ENCODE data around the gene PAXX. TPM values are rescaled to one million over a fixed set of nuclear protein-coding genes. Genes with fewer than 3 reads are reported as not detected.
A peak's percentile ranks its signal among the peaks of the same experiment; 100 is the strongest.

Gene PAXX
- total RNA-seq, 1 donor from 2014 or later, result 19.8 TPM

GRCh38 chr9:136970361-136970760, 21.9 kb upstream of the PAXX start:
- Histone ChIP-seq H3K9me3 (replicated peaks) (no peaks in the 10 kb centered on the region), H3K27me3 (ENCODE audit: low read depth) (no peaks in the 10 kb centered on the region), H3K4me1 (peaks cover 57% of the 10 kb centered on the region), H3K36me3 (no peaks in the 10 kb centered on the region), H3K27ac (replicated peaks) (no peak overlapping the region), H3K4me3 (no peak overlapping the region)
- TF ChIP-seq CTCF (IDR thresholded peaks at IDR 0.05; ENCODE audit: borderline replicate concordance), result no peak
- intact Hi-C loops (cut with micrococcal nuclease), result no loop called here
- no peak for DNase-seq

- TF ChIP-seq CTCF (IDR thresholded peaks at IDR 0.05; ENCODE audit: borderline replicate concordance), result no peak
- Histone ChIP-seq H3K27me3 (ENCODE audit: low read depth) (no peaks in the 10 kb centered on the region), H3K9me3 (replicated peaks) (no peaks in the 10 kb centered on the region), H3K36me3 (no peaks in the 10 kb centered on the region), H3K4me3 (no peak overlapping the region), H3K4me1 (peaks cover 62% of the 10 kb centered on the region), H3K27ac (replicated peaks) (no peak overlapping the region)
- DNase-seq, result no peak
- intact Hi-C loops (cut with micrococcal nuclease), result no loop called here
These were observed 20.5 kb upstream of the PAXX start for GRCh38 chr9:136971746-136972145.

- peaks cover 68% of the 10 kb centered on the region for H3K4me1 ChIP-seq
- H3K27me3 ChIP-seq (ENCODE audit: low read depth), result no peaks in the 10 kb centered on the region
- intact Hi-C loops (cut with micrococcal nuclease), result no loop called here
- no peak overlapping the region for H3K27ac ChIP-seq (replicated peaks)
- H3K36me3 ChIP-seq, result no peaks in the 10 kb centered on the region
- no peak overlapping the region for H3K4me3 ChIP-seq
- no peak for TF ChIP-seq CTCF (IDR thresholded peaks at IDR 0.05; ENCODE audit: borderline replicate concordance)
- no peaks in the 10 kb centered on the region for H3K9me3 ChIP-seq (replicated peaks)
- DNase-seq, result no peak
These were observed 19.9 kb upstream of the PAXX start for GRCh38 chr9:136972335-136972734.

GRCh38 chr9:136972743-136973142, 19.5 kb upstream of the PAXX start:
- H3K27me3 ChIP-seq (ENCODE audit: low read depth), result no peaks in the 10 kb centered on the region
- TF ChIP-seq CTCF (IDR thresholded peaks at IDR 0.05; ENCODE audit: borderline replicate concordance), result no peak
- no peak overlapping the region for H3K4me3 ChIP-seq
- no peaks in the 10 kb centered on the region for H3K36me3 ChIP-seq
- intact Hi-C loops (cut with micrococcal nuclease), result no loop called here
- H3K4me1 ChIP-seq, result peaks cover 72% of the 10 kb centered on the region
- no peaks in the 10 kb centered on the region for H3K9me3 ChIP-seq (replicated peaks)
- no peak for DNase-seq
- no peak overlapping the region for H3K27ac ChIP-seq (replicated peaks)

- no peak for TF ChIP-seq CTCF (IDR thresholded peaks at IDR 0.05; ENCODE audit: borderline replicate concordance)
- peaks cover 1% of the 10 kb centered on the region for H3K36me3 ChIP-seq
- intact Hi-C loops (cut with micrococcal nuclease), result no loop called here
- H3K27me3 ChIP-seq (ENCODE audit: low read depth), result no peaks in the 10 kb centered on the region
- peak overlapping the region; percentile 91 for H3K27ac ChIP-seq (replicated peaks)
- no peak overlapping the region for H3K4me3 ChIP-seq
- no peak for DNase-seq
- H3K9me3 ChIP-seq (replicated peaks), result no peaks in the 10 kb centered on the region
- H3K4me1 ChIP-seq, result peaks cover 70% of the 10 kb centered on the region
These were observed 18.3 kb upstream of the PAXX start for GRCh38 chr9:136973618-136974617.

All from left ventricle myocardium inferior (tissue), 1 donor.